Activated B cell treated with CpG ODN at 0.5 μM for 24 hours (primary cell): ENCODE results near the gene SYT1. TPM values are rescaled to one million over a fixed set of nuclear protein-coding genes. Genes with fewer than 3 reads are reported as not detected.

Experiments
- ATAC-seq: fragments of 200-7000 bp; cut with Tn5 transposase; one replicate; pipeline ENCODE4 v1.10.0; 2021; ENCODE audit warnings: low read depth, mild to moderate bottlenecking, moderate library complexity
- CTCF ChIA-PET: fragments of 350-600 bp; sonication (Branson Sonifier 250); formaldehyde crosslinking; loops from one replicate; lab custom pipeline; 2021; ENCODE audit warnings: antibody characterized with exemption; lab: Charles Lee
- POLR2A ChIA-PET: fragments of 350-600 bp; sonication (Branson Sonifier 250); formaldehyde crosslinking; loops from one replicate; lab custom pipeline; 2021; ENCODE audit warnings: antibody characterized with exemption; lab: Charles Lee
- DNase-seq: peaks from one replicate; pipeline ENCODE4 v3.0.0; 2022
- H3K27ac Mint-ChIP-seq: one replicate; pipeline ENCODE4 v1.8.0; 2020; ENCODE audit warnings: mixed read lengths
- H3K27me3 Mint-ChIP-seq: one replicate; pipeline ENCODE4 v1.8.0; 2021; ENCODE audit warnings: mixed read lengths
- H3K36me3 Mint-ChIP-seq: one replicate; pipeline ENCODE4 v1.8.0; 2021; ENCODE audit warnings: low read depth, mixed read lengths
- H3K4me1 Mint-ChIP-seq: one replicate; pipeline ENCODE4 v1.8.0; 2021; ENCODE audit warnings: mixed read lengths
- H3K4me3 Mint-ChIP-seq: one replicate; pipeline ENCODE4 v1.8.0; 2020; ENCODE audit warnings: mild to moderate bottlenecking, mixed read lengths
- H3K9me3 Mint-ChIP-seq: one replicate; pipeline ENCODE4 v1.8.0; 2020; ENCODE audit warnings: mixed read lengths
- intact Hi-C: fragments of 100-400 bp; cut with micrococcal nuclease; formaldehyde crosslinking; loops from one replicate; pipeline ENCODE4 v1.15.1; 2024
- total RNA-seq: library from RNA; stranded (reverse); gene quantifications from 2 replicates; pipeline ENCODE4 v1.2.3, GENCODE V29; 2022
- TF ChIP-seq, protein P1 (sequence below): fragments of 200-600 bp; IDR thresholded peaks from one replicate; pipeline ENCODE4 v1.8.0; 2022; ENCODE audit warnings: antibody characterized with exemption, mild to moderate bottlenecking

Gene SYT1
- total RNA-seq, 1 donor from 2014 or later: 0.49 TPM

DNA sequence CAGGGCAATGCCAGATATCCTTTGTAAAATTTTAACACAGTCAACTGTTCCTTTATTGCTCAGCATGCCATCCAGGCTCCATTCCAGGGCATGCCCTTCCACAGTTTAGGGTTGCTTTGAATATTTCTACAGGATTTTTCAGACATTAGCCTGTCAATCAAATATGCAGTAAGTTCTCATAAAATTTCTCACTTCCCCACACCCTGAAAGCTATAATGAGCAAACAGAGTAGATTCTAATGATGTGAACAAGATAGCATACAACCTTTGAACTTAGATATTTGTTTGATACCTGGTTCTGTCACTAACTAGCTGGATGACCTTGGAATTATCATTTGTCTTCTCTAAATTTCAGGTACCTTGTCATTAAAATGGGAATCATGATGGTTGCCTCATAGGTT lies 251.2 kb downstream of the SYT1 start:
- DNase-seq (no peak), ATAC-seq (no peak)
- Mint-ChIP-seq H3K9me3 (no peaks in the 10 kb centered on the region), H3K27me3 (no peaks in the 10 kb centered on the region), H3K36me3 (no peaks in the 10 kb centered on the region), H3K4me1 (no peaks in the 10 kb centered on the region), H3K27ac (no peak overlapping the region), H3K4me3 (no peak overlapping the region)
- intact Hi-C loops: no loop called here
- TF ChIP-seq, protein P1, sequence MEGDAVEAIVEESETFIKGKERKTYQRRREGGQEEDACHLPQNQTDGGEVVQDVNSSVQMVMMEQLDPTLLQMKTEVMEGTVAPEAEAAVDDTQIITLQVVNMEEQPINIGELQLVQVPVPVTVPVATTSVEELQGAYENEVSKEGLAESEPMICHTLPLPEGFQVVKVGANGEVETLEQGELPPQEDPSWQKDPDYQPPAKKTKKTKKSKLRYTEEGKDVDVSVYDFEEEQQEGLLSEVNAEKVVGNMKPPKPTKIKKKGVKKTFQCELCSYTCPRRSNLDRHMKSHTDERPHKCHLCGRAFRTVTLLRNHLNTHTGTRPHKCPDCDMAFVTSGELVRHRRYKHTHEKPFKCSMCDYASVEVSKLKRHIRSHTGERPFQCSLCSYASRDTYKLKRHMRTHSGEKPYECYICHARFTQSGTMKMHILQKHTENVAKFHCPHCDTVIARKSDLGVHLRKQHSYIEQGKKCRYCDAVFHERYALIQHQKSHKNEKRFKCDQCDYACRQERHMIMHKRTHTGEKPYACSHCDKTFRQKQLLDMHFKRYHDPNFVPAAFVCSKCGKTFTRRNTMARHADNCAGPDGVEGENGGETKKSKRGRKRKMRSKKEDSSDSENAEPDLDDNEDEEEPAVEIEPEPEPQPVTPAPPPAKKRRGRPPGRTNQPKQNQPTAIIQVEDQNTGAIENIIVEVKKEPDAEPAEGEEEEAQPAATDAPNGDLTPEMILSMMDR: no peak
- ChIA-PET CTCF (no interaction called here), POLR2A (no interaction called here)

DNA sequence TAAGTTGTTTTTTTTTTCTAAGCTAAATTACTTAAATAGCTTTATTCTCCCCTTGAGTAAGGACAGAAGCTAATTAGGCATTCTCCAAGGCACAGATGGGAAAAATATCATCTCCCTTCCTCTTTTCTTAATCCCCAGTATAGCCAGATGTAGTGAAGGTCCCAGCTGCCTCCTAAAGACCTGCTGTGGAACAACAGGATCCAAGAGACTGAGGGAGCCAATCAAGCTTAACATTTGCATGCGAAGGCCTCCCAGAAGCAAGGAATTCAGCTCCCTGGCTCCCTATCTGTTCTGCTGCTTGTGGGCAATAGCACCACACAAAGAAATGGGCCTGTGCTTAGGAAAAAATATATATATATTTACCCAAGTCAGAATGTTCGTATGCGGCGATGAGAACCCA lies 255.2 kb downstream of the SYT1 start:
- intact Hi-C loops: no loop called here
- no peaks in the 10 kb centered on the region for H3K9me3 Mint-ChIP-seq
- no peak overlapping the region for H3K27ac Mint-ChIP-seq
- TF ChIP-seq, protein P1: no peak
- H3K4me3 Mint-ChIP-seq: no peak overlapping the region
- H3K4me1 Mint-ChIP-seq: no peaks in the 10 kb centered on the region
- no peak for ATAC-seq
- ChIA-PET CTCF (no interaction called here), POLR2A (no interaction called here)
- no peaks in the 10 kb centered on the region for H3K27me3 Mint-ChIP-seq
- no peak for DNase-seq
- no peaks in the 10 kb centered on the region for H3K36me3 Mint-ChIP-seq

DNA sequence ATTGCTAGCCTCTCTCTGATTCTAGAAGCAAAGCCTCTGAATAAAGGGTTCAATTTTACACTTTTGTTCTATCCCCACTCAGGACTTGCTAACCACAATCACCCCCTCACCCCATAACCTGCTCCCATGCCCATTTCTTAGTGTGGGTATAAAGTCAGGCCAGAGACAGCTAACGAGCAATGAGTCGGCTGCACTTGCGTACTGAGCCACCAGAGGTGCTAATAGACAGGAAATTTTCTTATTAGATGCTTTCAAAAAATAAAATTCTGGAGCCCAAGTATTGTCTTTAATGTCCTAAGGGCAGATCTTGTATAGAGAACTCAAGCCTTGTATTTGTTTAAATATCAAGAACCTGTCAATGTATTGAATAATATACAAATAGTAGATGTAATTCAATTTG lies 256.9 kb downstream of the SYT1 start:
- Mint-ChIP-seq H3K27ac (no peak overlapping the region), H3K4me3 (no peak overlapping the region), H3K9me3 (no peaks in the 10 kb centered on the region), H3K36me3 (no peaks in the 10 kb centered on the region), H3K27me3 (no peaks in the 10 kb centered on the region), H3K4me1 (no peaks in the 10 kb centered on the region)
- no peak for ATAC-seq
- intact Hi-C loops: no loop called here
- TF ChIP-seq, protein P1: no peak
- POLR2A ChIA-PET: no interaction called here
- no peak for DNase-seq
- CTCF ChIA-PET: no interaction called here

DNA sequence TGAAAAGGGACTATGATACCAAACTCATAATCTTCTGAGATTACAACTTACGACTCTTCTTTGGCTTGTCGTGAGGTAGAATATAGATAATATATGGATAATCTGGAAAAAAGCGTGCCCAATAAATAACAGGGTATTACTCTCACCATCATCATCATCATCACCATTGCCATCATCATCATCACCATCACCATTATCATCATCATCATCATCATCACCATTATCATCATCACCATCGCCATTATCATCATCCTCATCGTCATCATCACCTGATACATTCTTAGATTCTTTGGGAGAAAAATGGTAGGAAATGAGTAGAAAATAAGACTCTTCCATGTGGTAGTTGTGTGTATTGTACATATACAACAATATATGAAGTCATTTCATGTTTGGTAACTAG lies 259.8 kb downstream of the SYT1 start:
- no peak for DNase-seq
- Mint-ChIP-seq H3K4me3 (no peak overlapping the region), H3K36me3 (no peaks in the 10 kb centered on the region), H3K9me3 (no peaks in the 10 kb centered on the region), H3K27ac (no peak overlapping the region), H3K4me1 (no peaks in the 10 kb centered on the region), H3K27me3 (no peaks in the 10 kb centered on the region)
- intact Hi-C loops: no loop called here
- ChIA-PET CTCF (no interaction called here), POLR2A (no interaction called here)
- no peak for ATAC-seq
- TF ChIP-seq, protein P1: no peak

DNA sequence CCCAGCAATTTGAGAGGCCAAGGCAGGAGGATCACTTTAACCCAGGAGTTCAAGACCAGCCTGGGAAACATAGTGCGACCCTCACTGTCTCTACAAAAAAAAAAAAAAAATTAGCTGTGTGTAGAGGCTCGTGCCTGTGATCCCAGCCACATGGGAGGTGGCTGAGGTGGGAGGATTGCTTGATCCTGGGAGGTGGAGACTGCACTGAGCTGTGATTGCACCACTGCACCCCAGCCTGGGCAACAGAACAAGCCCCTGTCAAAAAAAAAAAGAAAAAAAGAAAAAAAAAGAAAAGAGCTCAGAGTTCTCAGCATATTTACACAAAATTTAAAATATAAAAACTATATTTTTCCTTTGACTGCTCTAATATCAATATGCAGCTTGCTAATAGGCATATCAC lies 260.8 kb downstream of the SYT1 start:
- Mint-ChIP-seq H3K27me3 (no peaks in the 10 kb centered on the region), H3K36me3 (no peaks in the 10 kb centered on the region), H3K4me1 (no peaks in the 10 kb centered on the region), H3K27ac (no peak overlapping the region), H3K9me3 (no peaks in the 10 kb centered on the region), H3K4me3 (no peak overlapping the region)
- ATAC-seq: no peak
- intact Hi-C loops: no loop called here
- ChIA-PET CTCF (no interaction called here), POLR2A (no interaction called here)
- no peak for DNase-seq
- TF ChIP-seq, protein P1: no peak
